K562 (cell line): ENCODE results near the gene TREH. TPM values are rescaled to one million over a fixed set of nuclear protein-coding genes. Genes with fewer than 3 reads are reported as not detected.

Experiments used
- ERF ChIP-seq: fragments of 450-650 bp; formaldehyde crosslinking; IDR thresholded peaks from 2 replicates; pipeline ENCODE4 v1.4.0; 2020; ENCODE audit warnings: mild to moderate bottlenecking, mixed read lengths
- HNRNPUL1 ChIP-seq: fragments of 200-400 bp; formaldehyde crosslinking; IDR thresholded peaks from 2 replicates; pipeline ENCODE4 v1.6.1; 2017; ENCODE audit warnings: low read length
- IRF2 ChIP-seq: sonication (generic); formaldehyde crosslinking; IDR thresholded peaks from 2 replicates; pipeline ENCODE4 v1.8.1; 2022; ENCODE audit warnings: mild to moderate bottlenecking, missing genetic modification reagents
- MAZ ChIP-seq, 2 experiments: fragments of 450-650 bp in 1 of 2; sonication (generic) in 1 of 2; formaldehyde crosslinking; IDR thresholded peaks in 1 of 2; conservative IDR thresholded peaks in 1 of 2; 2 replicates each; pipeline versions ENCODE4 v1.4.0 to v1.5.0; 2020; ENCODE audit warnings: mild to moderate bottlenecking in 1 of 2, missing genetic modification reagents in 1 of 2
- MCM5 ChIP-seq: fragments of 450-650 bp; IDR thresholded peaks from 2 replicates; pipeline ENCODE4 v1.6.1; 2016; ENCODE audit warnings: low read depth
- MECOM ChIP-seq: fragments of 250-450 bp; sonication (Bioruptor Pico); IDR thresholded peaks from 2 replicates; pipeline ENCODE4 v1.8.0; 2022; ENCODE audit warnings: inconsistent platforms
- MIER1 ChIP-seq: fragments of 450-650 bp; IDR thresholded peaks from 2 replicates; pipeline ENCODE4 v1.6.1; 2016; ENCODE audit warnings: antibody characterized with exemption, mild to moderate bottlenecking, low read depth
- PATZ1 ChIP-seq: fragments of 250-450 bp; sonication (Bioruptor Pico); IDR thresholded peaks from 2 replicates; pipeline ENCODE4 v1.5.0; 2020; ENCODE audit warnings: mild to moderate bottlenecking, borderline replicate concordance
- PRMT5 ChIP-seq: sonication (generic); formaldehyde crosslinking; IDR thresholded peaks from 2 replicates; pipeline ENCODE4 v1.5.0; 2020; ENCODE audit warnings: missing genetic modification reagents
- ZBTB40 ChIP-seq, 2 experiments: fragments of 450-650 bp in 1 of 2; sonication (generic) in 1 of 2; formaldehyde crosslinking in 1 of 2; IDR thresholded peaks; 2 replicates each; pipeline versions ENCODE4 v1.7.1 to v1.9.0; 2016 to 2022; ENCODE audit warnings: inconsistent platforms in 1 of 2, mild to moderate bottlenecking in 1 of 2, missing genetic modification reagents in 1 of 2
- ZNF354B ChIP-seq: fragments of 250-450 bp; sonication (Bioruptor Pico); IDR thresholded peaks from 2 replicates; pipeline ENCODE4 v1.4.0; 2020
- ZSCAN32 ChIP-seq: fragments of 450-650 bp; formaldehyde crosslinking; IDR thresholded peaks from 2 replicates; pipeline ENCODE4 v1.4.0; 2020; ENCODE audit warnings: mild to moderate bottlenecking, moderate library complexity
- polyA plus RNA-seq, 8 experiments: library from polyadenylated mRNA; depleted of rRNA in 4 of 8; stranded (reverse) in 5 of 8; unstranded in 3 of 8; fragments of >200 nt; fragmentation: Nextera tagmentation in 2 of 8; fragmentation: Illumina TruSeq in 1 of 8; extraction: Ambion mirVana in 2 of 8; extraction: Trizol in 1 of 8; gene quantifications; 2 replicates each; pipeline versions ENCODE4 v1.2.1 to v1.2.3, GENCODE V29; 2011 to 2014; ENCODE audit warnings: inconsistent platforms in 1 of 8, missing spikeins in 1 of 8
- total RNA-seq, 7 experiments: library from RNA; depleted of rRNA in 6 of 7; stranded (reverse); fragments of >200 nt in 6 of 7; fragmentation: Illumina TruSeq in 2 of 7; extraction: Trizol in 2 of 7; gene quantifications; 2 replicates each; pipeline versions ENCODE4 v1.2.1 to v1.2.3, GENCODE V29; 2011 to 2021; ENCODE audit warnings: low replicate concordance in 1 of 7

The TREH gene
- total and polyA plus RNA-seq, 9 of the 15 experiments (the other 6 are each of a cell fraction or from before 2014, with no cell fraction given): 0.09 to 0.20 (median 0.11) TPM; not detected in 6

- TF ChIP-seq HNRNPUL1 (no peak), ZSCAN32 (CRISPR knock-in tag) (no peak), IRF2 (no peak), PRMT5 (CRISPR knock-in tag) (no peak), MCM5 (no peak), ZBTB40 (IDR thresholded peaks at IDR 0.05) (no peak), ZBTB40 (CRISPR knock-in tag; IDR thresholded peaks at IDR 0.05) (no peak), MAZ (CRISPR knock-in tag; conservative IDR thresholded peaks at IDR 0.05 in 1 of 2, IDR thresholded peaks at IDR 0.05 in 1 of 2) (peak; percentile 72 to 91), ERF (CRISPR knock-in tag) (peak; percentile 64; the same call in 1 of the 2 replicates), MIER1 (no peak), ZNF354B (CRISPR knock-in tag) (no peak), MECOM (no peak), PATZ1 (no peak)
These were observed 10.6 kb upstream of the TREH start (continued) for GRCh38 chr11:118689852-118690552.
